RPMI7951 (cell line): ENCODE measurements around the gene PBXIP1. TPM values are rescaled to one million over a fixed set of nuclear protein-coding genes. Genes with fewer than 3 reads are reported as not detected.

Source experiments
- DNase-seq: peaks from one replicate; pipeline ENCODE4 v3.0.0-alpha.2; 2012; ENCODE audit warnings: low read depth
- total RNA-seq: library from RNA; depleted of rRNA; stranded (reverse); fragments of >200 nt; shearing (Covaris generic); gene quantifications from 2 replicates; pipeline ENCODE4 v1.2.3, GENCODE V29; 2014; rRNA removed

The PBXIP1 gene
- total RNA-seq, 1 experiment from 2014 or later, result 14.7 TPM

DNA sequence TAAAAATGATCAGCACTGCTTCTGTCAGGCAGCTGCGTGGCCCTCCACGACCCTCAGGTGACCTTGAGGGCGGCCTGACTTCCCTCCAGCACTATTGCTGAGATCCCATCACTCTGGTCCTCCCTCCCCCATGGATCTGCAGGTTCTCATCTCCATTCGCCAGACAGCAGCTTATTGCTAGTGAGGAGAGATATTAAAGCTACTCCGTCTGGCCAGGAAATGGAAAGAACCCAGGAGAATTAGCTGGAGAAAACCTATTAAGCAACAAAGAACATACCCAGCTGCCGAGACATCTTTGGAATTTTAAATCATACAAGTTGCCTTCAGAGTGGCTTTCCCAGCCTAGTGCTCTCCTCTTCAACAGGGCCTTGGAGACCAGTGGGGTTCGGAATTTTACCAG is 60.1 kb downstream of the PBXIP1 start:
- no peak for DNase-seq

Other genes with a start within 250 kb of the PBXIP1 start
- gene KCNN3, start 85.8 kb downstream of the PBXIP1 start, total RNA-seq, result 0.29 and 0.72 TPM in 2 replicates
- 8.7 and 9.3 TPM in 2 replicates for gene PMVK, start 19.4 kb downstream of the PBXIP1 start, total RNA-seq
- gene PYGO2, start 5.7 kb upstream of the PBXIP1 start, total RNA-seq, result 16.1 and 18.4 TPM in 2 replicates
- gene SHC1, start 14.6 kb upstream of the PBXIP1 start, total RNA-seq, result 111 and 115 TPM in 2 replicates
- 344 and 400 TPM in 2 replicates for gene CKS1B, start 18.6 kb upstream of the PBXIP1 start, total RNA-seq
- 22.5 and 26.0 TPM in 2 replicates for gene FLAD1, start 27.2 kb upstream of the PBXIP1 start, total RNA-seq
- gene LENEP, start 37.5 kb upstream of the PBXIP1 start, total RNA-seq, result 1.7 TPM in 1 of 2 replicates, not detected in the other
- 4.9 and 6.9 TPM in 2 replicates for gene ZBTB7B, start 46.7 kb upstream of the PBXIP1 start, total RNA-seq
- gene DCST2, start 77.7 kb upstream of the PBXIP1 start, total RNA-seq, result not detected in 2 replicates
- gene DCST1, start 77.7 kb upstream of the PBXIP1 start, total RNA-seq, result not detected in 2 replicates
- 30.6 and 31.8 TPM in 2 replicates for gene ADAM15, start 95.2 kb upstream of the PBXIP1 start, total RNA-seq
- gene EFNA4, start 107.6 kb upstream of the PBXIP1 start, total RNA-seq, result 4.7 and 5.8 TPM in 2 replicates
- gene EFNA3, start 122.7 kb upstream of the PBXIP1 start, total RNA-seq, result 0.48 and 0.68 TPM in 2 replicates
- gene EFNA1, start 171.8 kb upstream of the PBXIP1 start, total RNA-seq, result 0.59 and 2.5 TPM in 2 replicates
- 24.2 and 32.5 TPM in 2 replicates for gene SLC50A1, start 179.8 kb upstream of the PBXIP1 start, total RNA-seq
- 65.8 and 168 TPM in 2 replicates for gene DPM3, start 184.4 kb upstream of the PBXIP1 start, total RNA-seq
- 169 and 172 TPM in 2 replicates for gene KRTCAP2, start 217.2 kb upstream of the PBXIP1 start, total RNA-seq
- gene TRIM46, start 217.8 kb upstream of the PBXIP1 start, total RNA-seq, result 2.3 and 2.9 TPM in 2 replicates